ENCODE data around the gene PRRG3. TPM values are rescaled to one million over a fixed set of nuclear protein-coding genes. Genes with fewer than 3 reads are reported as not detected.

PRRG3 gene
- total RNA-seq, 1 experiment from 2014 or later: 5.1 TPM

DNA sequence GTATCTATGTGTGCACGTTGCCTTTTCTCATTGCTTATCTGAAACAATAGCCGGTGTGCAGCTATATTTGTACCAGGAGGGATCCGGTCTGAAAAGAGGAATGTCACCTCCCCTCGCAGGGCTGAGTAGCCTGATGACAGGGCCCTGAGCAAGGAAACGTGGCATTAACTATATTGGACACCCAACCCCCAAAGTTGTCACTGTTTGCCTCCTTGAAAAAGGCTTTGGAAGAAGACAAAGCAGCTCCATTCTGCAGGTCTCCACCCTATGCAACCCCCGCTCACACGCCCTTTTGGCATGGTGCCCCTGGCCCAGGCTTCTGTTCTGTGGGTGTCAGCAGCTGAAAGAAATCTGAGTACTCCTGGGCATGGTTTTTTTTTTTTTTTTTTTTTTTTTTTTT is 8.2 kb downstream of the PRRG3 start (continued):
- no peak for TF ChIP-seq GABPB1 (CRISPR knock-in tag; IDR thresholded peaks at IDR 0.05)
- no peak for TF ChIP-seq USF1 (CRISPR knock-in tag; IDR thresholded peaks at IDR 0.05)
- no peak for TF ChIP-seq ZNF138 (CRISPR knock-in tag; conservative IDR thresholded peaks at IDR 0.05)
- TF ChIP-seq, protein P1, sequence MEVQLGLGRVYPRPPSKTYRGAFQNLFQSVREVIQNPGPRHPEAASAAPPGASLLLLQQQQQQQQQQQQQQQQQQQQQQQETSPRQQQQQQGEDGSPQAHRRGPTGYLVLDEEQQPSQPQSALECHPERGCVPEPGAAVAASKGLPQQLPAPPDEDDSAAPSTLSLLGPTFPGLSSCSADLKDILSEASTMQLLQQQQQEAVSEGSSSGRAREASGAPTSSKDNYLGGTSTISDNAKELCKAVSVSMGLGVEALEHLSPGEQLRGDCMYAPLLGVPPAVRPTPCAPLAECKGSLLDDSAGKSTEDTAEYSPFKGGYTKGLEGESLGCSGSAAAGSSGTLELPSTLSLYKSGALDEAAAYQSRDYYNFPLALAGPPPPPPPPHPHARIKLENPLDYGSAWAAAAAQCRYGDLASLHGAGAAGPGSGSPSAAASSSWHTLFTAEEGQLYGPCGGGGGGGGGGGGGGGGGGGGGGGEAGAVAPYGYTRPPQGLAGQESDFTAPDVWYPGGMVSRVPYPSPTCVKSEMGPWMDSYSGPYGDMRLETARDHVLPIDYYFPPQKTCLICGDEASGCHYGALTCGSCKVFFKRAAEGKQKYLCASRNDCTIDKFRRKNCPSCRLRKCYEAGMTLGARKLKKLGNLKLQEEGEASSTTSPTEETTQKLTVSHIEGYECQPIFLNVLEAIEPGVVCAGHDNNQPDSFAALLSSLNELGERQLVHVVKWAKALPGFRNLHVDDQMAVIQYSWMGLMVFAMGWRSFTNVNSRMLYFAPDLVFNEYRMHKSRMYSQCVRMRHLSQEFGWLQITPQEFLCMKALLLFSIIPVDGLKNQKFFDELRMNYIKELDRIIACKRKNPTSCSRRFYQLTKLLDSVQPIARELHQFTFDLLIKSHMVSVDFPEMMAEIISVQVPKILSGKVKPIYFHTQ (CRISPR knock-in tag; IDR thresholded peaks at IDR 0.05): no peak
- TF ChIP-seq ATF2 (CRISPR knock-in tag; IDR thresholded peaks at IDR 0.05; ENCODE audit: borderline replicate concordance, low read depth): no peak
- no peak for TF ChIP-seq FOXK1 (CRISPR knock-in tag; IDR thresholded peaks at IDR 0.05)
- TF ChIP-seq E2F5 (CRISPR knock-in tag; IDR thresholded peaks at IDR 0.05): no peak
- TF ChIP-seq SOX15 (CRISPR knock-in tag; IDR thresholded peaks at IDR 0.05): no peak
- TF ChIP-seq NR3C1 (CRISPR knock-in tag; conservative IDR thresholded peaks at IDR 0.05; ENCODE audit: low read depth): no peak
- TF ChIP-seq ZNF263 (CRISPR knock-in tag; IDR thresholded peaks at IDR 0.05; ENCODE audit: low read depth): no peak

- no peak for TF ChIP-seq FOXP4 (CRISPR knock-in tag; IDR thresholded peaks at IDR 0.05)
- TF ChIP-seq, protein P2, sequence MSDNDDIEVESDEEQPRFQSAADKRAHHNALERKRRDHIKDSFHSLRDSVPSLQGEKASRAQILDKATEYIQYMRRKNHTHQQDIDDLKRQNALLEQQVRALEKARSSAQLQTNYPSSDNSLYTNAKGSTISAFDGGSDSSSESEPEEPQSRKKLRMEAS (CRISPR knock-in tag; IDR thresholded peaks at IDR 0.05): no peak
- Mint-ChIP-seq H3K27me3 (ENCODE audit: low read depth) (no peaks in the 10 kb centered on the region), H3K9me3 (no peaks in the 10 kb centered on the region), H3K27ac (no peak overlapping the region), H3K4me1 (no peaks in the 10 kb centered on the region), H3K36me3 (0 out of 2 replicates have a peak, but pooled peaks cover 3% of the 10 kb centered on the region), H3K4me3 (no peak overlapping the region)
- ATAC-seq: no peak
- ChIA-PET CTCF (no interaction called here), POLR2A (no interaction called here)
- no peak for DNase-seq (ENCODE audit: low spot score)
Measured at GRCh38 chrX:151704041-151704663, 8.9 kb downstream of the PRRG3 start.

GRCh38 chrX:151708821-151709220 is 13.6 kb downstream of the PRRG3 start:
- Mint-ChIP-seq H3K36me3 (no peaks in the 10 kb centered on the region), H3K4me3 (no peak overlapping the region), H3K27me3 (ENCODE audit: low read depth) (no peaks in the 10 kb centered on the region), H3K4me1 (peaks cover 20% of the 10 kb centered on the region), H3K9me3 (no peaks in the 10 kb centered on the region), H3K27ac (no peak overlapping the region)
- TF ChIP-seq ATF2 (CRISPR knock-in tag; IDR thresholded peaks at IDR 0.05; ENCODE audit: borderline replicate concordance, low read depth): no peak
- ATAC-seq: no peak
- ChIA-PET CTCF (no interaction called here), POLR2A (no interaction called here)
- no peak for DNase-seq (ENCODE audit: low spot score)

All from WTC11 (cell line).